ENCODE data around the gene ELOVL6.
"Not testable (repeated sequence)": the region's sequence is repeated elsewhere in the genome, so short reads cannot be mapped to it uniquely, and the experiment has no call there.

The ELOVL6 gene

DNA sequence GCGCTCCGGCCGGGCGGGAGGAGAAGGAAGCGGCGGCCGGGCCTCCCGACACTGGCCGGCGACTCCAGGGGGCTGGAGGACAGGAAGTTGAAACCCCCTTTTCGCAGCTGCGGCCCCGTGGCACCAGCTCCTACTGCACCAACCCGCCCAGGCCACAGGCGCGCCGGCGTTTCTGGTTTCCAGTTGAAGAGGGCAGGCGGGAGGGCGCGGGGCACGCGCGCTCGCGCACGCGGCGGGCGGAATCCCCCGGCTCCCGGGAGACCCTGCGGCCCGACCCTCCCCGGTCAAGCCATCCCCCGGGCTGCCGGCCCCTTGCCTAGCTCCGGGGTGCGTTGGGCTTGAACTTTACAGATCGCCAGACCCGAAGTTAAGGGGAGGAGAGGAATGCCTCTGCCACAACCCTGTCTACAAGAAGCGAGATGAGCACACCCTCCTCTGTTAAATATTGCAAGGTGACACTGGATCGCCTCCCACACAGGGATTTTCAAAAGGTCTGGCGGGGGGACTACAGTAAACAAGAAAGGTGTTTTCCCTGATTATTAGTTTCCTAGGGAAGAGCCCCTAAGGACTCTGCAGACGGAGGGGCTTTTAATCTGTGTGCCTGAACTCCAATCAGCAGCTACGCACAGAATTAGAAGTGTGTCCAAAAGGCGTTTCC, 1.4 kb downstream of the ELOVL6 start:
- DNase-seq (ENCODE audit: low read depth in 2 of 2) = peak; percentile 45 to 51

DNA sequence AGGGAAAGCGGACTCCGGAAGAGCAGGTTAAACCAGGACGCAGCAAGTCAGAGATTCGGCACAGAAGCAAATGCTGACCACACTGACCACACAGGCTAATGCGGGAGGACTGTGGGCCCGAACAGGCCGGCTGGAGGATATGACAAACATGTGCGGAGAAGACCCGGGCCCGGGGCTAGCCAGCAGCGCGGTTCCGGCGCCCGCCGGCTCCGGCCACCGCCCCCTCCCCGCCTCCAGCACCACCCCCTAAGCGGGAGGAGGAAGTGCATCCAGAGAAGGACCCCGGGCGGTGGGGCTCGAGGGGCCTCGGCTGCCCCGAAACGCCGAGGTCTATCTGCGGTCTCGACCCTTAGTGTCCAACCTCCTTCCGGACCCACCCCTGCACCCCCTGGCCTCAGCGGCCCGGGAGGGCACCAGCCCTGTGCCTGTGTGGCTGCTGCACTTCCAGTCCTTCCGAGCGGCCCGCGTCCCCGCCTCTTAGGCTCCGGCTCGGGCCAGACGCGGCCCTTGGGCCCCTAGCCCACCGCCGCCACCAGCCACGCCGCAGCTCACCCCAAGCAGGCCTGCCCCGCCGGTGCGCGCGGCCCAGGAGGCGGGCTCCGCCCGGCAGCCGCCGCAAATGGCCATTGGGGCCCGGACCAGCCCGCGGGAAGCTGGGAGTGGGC, 2.1 kb downstream of the ELOVL6 start:
- DNase-seq (ENCODE audit: low read depth in 2 of 2) = peak; percentile 15 to 19

DNA sequence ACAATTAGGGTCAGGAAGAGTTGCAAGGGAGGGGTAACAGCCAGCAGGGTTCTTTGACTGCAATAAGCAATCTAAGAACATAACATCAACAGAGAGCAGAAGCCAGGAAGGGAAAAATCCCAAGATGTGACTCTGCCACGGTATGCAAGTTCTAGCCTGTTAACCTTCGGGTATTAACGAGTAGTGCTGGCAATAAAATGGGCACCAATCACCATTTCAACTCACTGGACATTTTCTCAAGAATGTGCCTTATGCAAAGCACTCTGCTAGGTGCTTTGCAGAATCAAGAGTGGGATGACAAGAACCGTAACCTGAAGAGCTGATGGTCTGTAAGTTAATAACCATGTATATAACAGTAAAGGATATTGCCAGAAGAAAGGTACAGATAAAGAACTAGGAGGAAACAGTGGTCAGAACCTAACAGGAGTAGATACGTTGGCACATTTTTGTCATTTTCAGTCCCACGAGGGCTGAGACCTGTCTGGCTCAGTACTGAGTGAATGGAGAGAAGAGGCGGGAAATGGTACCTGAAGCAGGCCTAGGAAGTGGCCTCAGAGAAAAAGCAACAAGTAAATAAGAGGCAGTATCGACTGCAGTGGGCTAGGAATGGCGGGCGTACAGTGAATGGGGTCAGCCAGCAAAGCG, 2.7 kb downstream of the ELOVL6 start:
- DNase-seq (ENCODE audit: low read depth in 2 of 2) = no peak

DNA sequence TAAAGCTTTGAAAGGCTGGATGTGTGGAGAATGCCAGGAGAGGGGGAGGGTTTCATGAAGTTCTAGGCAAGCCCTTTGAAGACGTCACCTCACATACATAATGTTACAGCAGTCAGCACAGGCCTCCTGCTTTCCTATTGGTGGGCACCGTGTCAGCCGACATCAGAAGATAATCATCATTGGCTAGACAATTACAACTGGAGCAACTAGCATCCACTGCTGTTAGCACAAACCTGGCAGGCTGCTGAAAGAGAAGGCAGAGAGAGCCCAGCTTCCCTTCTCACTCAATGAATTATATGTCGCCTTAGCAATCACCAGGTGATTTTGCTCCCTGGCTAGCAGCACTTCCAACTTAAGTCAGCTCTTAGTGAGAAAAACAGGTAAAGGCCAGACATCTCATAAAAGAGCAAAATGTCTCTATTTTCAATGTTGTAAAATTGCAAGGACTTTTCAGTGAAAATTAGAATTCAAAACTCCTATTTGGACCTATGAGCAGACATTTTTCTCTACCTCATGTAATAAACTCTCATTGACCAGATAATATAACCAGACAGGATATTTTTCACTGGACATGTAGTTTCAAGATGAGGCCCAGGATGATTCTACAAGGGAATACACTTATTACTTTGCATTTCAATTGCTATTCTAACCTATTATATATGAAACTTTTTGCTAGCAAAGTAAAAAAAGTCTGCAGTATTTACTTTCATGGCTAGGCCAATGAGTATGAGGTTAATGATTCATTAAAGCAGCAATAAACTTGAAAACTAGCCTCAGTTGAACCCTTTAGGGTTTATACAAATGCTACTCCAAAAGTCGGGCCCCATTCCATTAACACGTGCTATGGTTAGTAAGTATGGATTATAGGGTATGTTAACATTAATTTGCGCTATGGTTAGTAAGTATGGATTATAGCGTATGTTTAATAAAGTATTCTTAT, 4.3 kb downstream of the ELOVL6 start:
- DNase-seq (ENCODE audit: low read depth in 2 of 2) = peak; percentile 70 to 71

DNA sequence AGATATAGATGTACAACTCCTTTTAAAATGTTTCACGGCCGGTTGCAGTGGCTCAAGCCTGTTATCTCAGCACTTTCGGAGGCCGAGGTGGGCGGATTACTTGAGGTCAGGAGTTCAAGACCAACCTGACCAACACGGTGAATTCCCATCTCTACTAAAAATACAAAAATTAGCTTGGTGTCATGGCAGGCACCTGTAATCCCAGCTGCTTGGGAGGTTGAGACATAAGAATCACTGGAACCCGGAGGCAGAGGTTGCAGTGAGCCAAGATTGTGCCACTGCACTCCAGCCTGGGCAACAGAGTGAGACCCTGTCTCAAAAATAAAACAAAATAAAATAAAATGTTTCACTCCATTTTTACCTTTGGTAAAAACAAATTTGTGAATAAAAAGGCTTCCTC, 5.1 kb downstream of the ELOVL6 start:
- DNase-seq (ENCODE audit: low read depth in 2 of 2) = not testable (repeated sequence)

DNA sequence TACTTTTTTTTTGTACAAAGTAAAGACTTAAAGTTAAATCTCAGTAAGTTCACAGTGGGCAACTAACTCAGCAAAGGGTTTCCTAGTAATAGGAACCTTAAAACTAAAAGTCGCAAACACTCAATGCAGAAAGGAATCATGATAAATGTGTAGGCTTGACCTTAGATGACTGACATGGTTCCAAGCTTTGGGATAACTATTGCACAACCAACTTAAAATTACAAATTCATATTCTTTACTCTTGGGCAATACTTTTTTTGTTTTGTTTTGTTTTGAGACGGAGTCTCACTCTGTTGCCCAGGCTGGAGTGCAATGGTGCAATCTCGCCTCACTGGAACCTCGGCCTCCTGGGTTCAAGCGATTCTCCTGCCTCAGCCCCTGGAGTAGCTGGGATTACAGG, 8.2 kb downstream of the ELOVL6 start:
- DNase-seq (ENCODE audit: low read depth in 2 of 2) = no peak

DNA sequence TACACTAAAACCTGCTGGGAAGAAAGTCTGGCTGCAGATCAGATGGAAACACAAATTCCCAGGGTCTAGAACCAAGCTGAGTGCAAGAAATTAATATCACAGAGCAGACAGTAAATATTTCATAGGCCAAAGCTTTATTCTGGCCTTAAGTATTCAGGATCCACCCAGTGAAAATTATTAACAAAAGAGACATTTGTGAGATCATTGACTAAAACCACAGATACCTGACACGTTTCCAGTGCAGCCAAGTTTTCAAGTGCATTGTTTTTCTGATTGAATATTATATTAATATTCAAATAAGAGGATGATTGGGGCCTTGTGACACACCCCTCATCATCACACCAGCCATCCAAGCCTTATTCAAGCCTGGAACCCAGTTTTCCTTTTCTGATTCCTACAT, 10.3 kb downstream of the ELOVL6 start:
- DNase-seq (ENCODE audit: low read depth in 2 of 2) = no peak

DNA sequence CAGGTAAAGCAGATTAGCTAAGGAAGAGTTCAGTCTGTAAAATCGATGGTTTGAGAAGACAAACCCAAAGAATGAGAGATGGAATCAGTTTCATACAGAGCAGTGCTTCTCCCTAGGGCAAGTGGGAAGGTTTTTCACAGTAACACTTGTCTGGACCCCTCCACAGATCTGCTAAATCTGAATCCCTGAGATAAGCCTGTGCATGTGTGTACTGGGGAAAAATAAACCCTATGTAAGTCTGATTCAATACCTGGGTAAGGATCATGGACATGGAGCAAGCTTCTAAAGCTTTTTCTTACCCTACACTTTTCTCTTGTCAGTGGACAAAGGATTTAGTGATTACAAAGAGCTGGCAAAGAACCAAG, 13.6 kb downstream of the ELOVL6 start:
- no peak for DNase-seq (ENCODE audit: low read depth in 2 of 2)

DNA sequence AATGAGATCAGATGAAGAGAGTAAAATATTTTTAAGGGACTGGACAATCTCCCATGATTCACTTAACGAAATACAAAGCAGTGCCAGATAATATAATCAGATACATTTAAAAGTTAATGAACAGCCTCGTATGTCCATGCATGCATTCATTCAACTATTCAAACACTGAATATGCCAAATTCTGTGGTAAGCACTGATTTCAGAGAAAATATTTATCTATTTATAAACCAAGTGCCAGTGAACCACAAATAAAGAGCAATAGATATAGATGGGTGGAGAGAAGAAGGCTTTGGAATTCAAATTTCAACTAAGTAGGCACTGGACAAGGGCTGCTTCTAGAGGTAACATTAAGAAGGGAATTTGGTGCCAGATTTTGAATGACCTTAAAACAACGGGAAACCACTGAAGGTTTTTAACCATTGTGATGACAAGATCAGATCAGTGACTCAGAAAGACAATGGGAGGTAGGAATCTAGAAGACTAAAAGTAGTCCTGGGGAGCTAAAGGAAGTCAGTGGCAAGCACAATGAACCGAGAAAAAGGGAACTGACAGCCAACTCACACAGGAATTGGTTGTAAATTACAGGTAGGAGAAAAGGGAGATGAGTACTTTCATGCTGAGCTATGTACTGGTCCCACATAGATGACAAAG, 14.2 kb downstream of the ELOVL6 start:
- no peak for DNase-seq (ENCODE audit: low read depth in 2 of 2)

DNA sequence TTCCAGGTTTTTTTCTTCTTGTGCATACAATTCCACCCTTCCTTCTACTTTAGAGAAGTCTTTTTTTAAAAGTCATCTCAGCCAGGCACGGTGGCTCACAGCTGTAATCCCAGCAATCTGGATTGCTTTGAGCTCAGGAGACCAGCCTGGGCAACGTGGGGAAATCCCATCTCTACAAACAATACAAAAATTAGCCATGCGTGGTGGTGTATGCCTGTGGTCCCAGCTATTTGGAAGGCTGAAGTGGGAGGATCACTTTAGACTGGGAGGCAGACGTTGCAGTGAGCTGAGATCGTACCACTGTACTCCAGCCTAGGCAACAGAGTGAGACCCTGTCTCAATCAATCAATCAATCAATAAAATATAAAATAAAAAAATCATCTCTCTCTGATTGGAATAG, 14.8 kb downstream of the ELOVL6 start:
- no peak for DNase-seq (ENCODE audit: low read depth in 2 of 2)

DNA sequence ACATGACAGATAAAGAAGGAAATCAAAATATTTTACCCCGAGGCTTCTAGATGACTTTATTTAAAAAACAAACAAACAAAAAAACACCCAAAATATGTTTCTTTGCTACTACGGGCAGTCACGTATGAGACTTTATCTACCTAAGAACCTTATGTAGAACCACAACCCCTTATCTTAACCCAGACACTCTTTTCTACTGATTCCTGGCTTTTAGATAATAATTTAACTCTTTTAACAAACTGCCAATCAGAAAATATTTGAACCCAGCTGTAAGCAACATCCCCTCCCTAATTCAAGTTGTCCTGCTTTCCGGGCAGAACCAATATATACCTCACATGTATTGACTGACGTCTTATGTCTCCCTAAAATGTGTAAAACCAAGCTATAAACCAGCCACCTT, 15.4 kb downstream of the ELOVL6 start:
- DNase-seq (ENCODE audit: low read depth in 2 of 2) = no peak

DNA sequence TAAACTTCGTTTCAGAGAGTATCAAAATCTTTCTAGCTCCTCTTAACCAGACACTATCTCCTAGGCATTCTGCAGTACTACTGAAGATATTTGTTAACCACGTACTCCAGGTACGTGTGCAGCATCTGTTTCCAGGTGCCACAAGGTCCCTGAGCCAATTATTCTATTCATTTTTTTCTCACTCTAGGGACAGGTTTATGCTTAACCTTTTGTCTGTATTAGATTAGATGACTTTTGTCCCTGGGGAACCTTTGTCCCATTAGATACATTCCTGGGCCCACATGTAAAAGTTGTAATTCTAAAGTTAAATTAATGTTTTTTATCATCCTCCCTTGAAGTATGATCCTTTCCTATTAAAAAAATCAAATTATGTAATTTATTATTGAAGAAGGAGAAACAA, 16.5 kb downstream of the ELOVL6 start:
- no peak for DNase-seq (ENCODE audit: low read depth in 2 of 2)

DNA sequence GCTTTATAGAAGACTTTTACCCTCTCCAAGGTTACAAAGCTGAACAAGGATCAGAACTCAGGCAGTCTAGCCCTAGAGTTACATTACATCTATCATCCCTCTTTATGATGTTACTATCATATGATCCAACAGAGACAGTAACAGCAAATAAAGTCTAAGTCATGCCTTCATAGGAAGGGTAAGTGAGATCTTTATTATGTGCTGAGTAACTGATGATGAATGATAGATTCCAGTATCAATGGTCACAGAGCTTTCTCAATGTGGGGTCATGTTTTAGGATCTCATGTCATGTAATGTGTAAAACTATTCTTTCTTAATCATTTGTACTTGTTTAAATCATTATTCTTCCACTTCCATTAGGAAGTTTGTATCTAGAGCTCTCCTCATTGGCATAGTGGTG, 22.8 kb downstream of the ELOVL6 start:
- DNase-seq (ENCODE audit: low read depth in 2 of 2) = no peak

DNA sequence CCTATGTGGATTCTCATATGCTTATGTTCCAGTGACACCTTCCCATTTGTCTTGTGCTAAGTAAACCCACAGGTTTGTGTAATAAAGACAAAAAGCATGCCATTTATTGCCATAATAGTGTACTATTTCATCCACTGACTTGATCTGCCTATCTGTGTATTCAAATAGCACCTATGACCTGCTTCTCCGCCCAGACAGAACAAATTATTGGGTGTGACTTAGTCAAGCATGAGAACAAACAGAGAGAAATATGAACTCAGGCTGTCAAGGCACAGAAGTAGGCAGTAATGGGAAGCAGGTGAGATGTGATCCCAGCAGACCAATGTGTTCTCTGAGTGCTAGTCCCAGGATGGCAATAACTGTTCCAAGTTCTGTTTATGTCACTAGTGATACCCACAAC, 25.4 kb downstream of the ELOVL6 start:
- no peak for DNase-seq (ENCODE audit: low read depth in 2 of 2)

DNA sequence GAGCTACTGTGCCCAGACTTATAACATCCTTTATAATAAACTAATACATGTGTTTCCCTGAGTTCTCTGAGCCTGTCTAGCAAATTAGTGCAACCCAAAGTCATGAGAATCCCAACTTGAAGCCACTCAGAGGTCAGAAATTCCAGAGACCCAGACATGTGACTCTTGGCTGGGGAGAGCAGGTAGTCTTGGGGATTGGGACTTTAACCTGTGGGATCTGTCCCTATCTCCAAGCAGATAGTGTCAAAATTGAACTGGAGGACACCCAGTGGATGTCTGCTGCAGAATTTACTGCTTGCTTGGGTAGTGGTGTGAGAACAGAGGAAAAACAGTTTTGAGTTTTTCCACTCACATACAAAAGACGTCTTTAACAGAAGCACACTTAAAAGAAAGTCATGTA, 26.4 kb downstream of the ELOVL6 start:
- no peak for DNase-seq (ENCODE audit: low read depth in 2 of 2)

DNA sequence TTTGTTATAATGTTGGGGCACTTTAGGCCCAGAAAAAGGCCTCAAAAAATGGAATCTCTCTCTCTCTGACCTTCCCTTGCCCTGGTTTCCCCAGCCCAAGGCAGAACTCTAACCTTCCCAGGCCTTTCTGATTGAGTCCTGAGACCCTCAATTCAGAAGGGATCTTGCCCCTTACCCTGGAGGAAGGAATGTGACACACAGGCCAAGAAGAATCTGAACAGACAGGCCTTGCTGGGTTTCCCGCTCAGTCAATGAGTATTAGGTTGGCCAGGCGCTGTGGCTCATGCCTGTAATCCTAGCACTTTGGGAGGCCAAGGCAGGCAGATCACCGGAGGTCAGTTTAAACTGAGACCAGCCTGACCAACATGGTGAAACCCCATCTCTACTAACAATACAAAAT, 27.6 kb downstream of the ELOVL6 start:
- DNase-seq (ENCODE audit: low read depth in 2 of 2) = no peak

DNA sequence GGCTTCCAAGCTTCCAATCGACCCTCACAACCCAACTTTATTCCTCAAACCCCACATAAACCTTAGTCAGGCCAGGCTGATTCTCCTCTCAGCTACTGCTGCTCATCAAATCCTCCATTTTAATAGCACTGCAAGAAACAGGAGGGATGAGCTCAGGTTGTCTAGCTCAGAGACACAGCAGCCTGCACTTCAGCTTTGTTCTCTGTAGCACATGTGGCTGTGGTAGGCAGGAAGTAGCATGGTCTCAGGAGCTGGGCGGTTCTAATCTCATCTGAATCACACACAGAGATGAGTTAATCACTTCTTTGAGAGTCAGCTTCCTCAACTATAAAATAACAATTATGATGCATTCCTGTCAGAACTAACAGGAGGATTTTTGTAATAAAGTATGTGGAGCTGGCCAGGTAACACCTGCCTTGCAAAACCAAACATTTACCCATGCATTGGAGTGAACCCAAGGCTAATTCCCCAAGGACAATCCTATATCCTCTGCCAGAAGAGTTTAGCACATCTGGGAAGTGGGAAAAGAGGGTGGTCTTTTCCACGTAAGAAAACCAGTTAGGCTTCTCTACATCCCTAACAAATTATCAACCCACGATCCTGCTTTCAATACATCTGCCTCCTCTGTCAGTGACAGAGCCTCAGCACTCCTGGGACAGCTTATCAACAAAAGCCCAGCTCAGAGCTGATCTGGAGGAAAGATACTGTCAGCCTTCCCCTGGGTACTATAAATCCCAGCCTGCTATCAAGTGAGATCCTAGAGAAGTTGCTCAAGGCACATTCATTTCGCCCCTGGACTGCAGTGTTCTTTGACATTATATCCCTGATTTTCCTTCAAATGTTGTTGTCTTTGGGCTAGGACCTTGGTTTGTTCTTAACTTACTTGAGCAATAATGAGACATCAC, 32.8 kb downstream of the ELOVL6 start:
- peak; percentile 45 to 52 for DNase-seq (ENCODE audit: low read depth in 2 of 2)

DNA sequence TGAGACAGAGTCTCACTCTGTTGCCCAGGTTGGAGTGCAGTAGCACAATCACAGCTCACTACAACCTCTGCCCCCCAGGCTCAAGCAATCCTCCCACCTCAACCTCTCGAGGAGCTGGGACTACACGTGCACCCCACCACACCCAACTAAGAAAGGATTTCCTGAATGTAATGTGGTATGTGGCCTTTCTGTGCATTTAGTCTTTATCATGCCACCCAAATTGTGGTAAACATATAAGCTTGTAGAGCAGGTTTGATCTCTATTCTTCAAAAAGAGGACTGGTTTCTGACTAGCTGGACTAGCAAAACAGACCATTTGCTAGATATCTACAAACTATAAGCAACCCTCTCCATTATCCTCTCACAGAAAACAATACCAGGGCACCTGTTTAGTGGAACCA, 33.6 kb downstream of the ELOVL6 start:
- DNase-seq (ENCODE audit: low read depth in 2 of 2) = no peak

DNA sequence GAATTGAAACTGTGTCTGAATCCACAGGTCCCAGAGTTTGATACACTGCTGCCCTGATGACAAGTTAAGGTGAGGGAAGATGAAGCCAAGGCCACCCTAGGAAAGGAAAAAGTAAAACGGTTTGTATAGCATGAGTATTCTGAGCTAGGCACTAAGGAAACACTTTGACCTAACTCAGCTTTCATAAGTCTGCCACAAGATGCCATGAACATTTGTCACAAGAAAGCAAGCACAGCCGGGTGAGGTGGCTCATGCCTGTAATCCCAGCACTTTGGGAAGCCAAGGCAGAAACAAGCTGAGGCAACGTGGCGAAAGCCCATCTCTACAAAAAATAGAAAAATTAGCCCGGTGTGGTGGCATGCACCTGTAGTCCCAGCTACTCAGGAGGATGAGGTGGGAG, 34.2 kb downstream of the ELOVL6 start:
- DNase-seq (ENCODE audit: low read depth in 2 of 2) = no peak

DNA sequence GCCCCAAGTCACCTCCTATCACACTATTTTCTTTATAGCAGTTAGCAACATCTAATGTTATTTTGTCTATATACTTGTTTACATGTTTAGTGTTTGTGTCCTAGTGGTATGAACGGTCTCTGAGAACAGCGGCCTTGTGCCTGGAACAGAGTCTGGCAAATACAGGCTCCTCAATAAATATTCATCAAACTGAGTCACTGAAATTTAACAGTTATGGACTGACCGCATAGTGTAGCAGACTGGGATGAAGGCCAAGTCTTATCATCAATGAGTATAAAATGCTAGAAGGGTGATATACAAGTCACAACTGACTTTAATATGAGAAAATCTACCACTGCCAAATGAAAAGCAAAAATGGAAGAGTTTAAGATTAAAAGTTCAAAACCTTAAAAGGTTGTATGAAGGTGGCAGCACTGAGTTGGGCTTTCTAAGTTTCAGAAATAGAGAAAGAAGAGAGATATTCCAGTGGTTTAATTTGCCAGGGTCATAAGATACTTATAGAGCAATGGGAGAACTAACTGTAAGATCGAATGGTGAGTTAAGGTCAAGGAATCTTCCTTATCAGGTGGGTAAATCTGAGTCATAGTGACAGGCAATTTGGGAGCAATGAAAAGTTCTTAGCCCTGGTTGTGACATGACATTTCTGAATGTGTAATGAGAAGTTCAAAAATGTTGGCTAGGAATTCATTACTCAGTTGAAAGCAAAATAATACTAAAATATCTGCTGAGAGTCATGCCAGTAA, 34.9 kb downstream of the ELOVL6 start:
- no peak for DNase-seq (ENCODE audit: low read depth in 2 of 2)

Data from stimulated activated CD4-positive, alpha-beta T cell treated with anti-CD3 and anti-CD28 coated beads, Interleukin-15, amount 100 ng/mL, for 48 hours (primary cell).